ENCODE results near the gene AKT2. TPM values are rescaled to one million over a fixed set of nuclear protein-coding genes. Genes with fewer than 3 reads are reported as not detected.

Gene AKT2
- total RNA-seq, 1 donor from 2014 or later: 127 TPM

GRCh38 chr19:40246292-40247073 lies 38.7 kb downstream of the AKT2 start:
- Histone ChIP-seq H3K36me3 (ENCODE audit: insufficient read depth, low read length) (no peaks in the 10 kb centered on the region), H3K4me3 (ENCODE audit: insufficient read depth, low read depth, low read length) (no peak overlapping the region), H3K27me3 (ENCODE audit: insufficient read depth, low read length) (no peaks in the 10 kb centered on the region), H3K79me2 (ENCODE audit: insufficient read depth, low read length) (peaks cover 11% of the 10 kb centered on the region), H3K4me1 (ENCODE audit: insufficient read depth, low read length) (peaks cover 9% of the 10 kb centered on the region), H3K9ac (ENCODE audit: low read length) (no peak overlapping the region), H3K27ac (ENCODE audit: low read depth, low read length) (no peak overlapping the region), H3K9me3 (ENCODE audit: insufficient read depth, low read depth, low read length) (no peaks in the 10 kb centered on the region), H2AFZ (ENCODE audit: low read depth, low read length) (no peak overlapping the region), H3K4me2 (ENCODE audit: low read length) (no peak overlapping the region), H4K20me1 (ENCODE audit: insufficient read depth, low read length) (peaks cover 67% of the 10 kb centered on the region)
- TF ChIP-seq EZH2 (IDR thresholded peaks at IDR 0.05; ENCODE audit: insufficient read depth, low read length): no peak
- TF ChIP-seq, protein P1, sequence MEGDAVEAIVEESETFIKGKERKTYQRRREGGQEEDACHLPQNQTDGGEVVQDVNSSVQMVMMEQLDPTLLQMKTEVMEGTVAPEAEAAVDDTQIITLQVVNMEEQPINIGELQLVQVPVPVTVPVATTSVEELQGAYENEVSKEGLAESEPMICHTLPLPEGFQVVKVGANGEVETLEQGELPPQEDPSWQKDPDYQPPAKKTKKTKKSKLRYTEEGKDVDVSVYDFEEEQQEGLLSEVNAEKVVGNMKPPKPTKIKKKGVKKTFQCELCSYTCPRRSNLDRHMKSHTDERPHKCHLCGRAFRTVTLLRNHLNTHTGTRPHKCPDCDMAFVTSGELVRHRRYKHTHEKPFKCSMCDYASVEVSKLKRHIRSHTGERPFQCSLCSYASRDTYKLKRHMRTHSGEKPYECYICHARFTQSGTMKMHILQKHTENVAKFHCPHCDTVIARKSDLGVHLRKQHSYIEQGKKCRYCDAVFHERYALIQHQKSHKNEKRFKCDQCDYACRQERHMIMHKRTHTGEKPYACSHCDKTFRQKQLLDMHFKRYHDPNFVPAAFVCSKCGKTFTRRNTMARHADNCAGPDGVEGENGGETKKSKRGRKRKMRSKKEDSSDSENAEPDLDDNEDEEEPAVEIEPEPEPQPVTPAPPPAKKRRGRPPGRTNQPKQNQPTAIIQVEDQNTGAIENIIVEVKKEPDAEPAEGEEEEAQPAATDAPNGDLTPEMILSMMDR (IDR thresholded peaks at IDR 0.05; ENCODE audit: insufficient read depth, low read depth, low read length): no peak
- Mint-ChIP-seq H3K4me1 (ENCODE audit: low read depth, unreplicated experiment) (no peaks in the 10 kb centered on the region), H3K4me3 (ENCODE audit: unreplicated experiment) (no peak overlapping the region), H3K27me3 (ENCODE audit: low read depth, unreplicated experiment) (no peaks in the 10 kb centered on the region), H3K27ac (ENCODE audit: unreplicated experiment) (no peak overlapping the region), H3K9me3 (ENCODE audit: unreplicated experiment) (no peaks in the 10 kb centered on the region), H3K36me3 (ENCODE audit: low read depth, unreplicated experiment) (peaks cover 8% of the 10 kb centered on the region)
- DNase-seq (ENCODE audit: low read depth) (no peak), FAIRE-seq (no peak)

DNA sequence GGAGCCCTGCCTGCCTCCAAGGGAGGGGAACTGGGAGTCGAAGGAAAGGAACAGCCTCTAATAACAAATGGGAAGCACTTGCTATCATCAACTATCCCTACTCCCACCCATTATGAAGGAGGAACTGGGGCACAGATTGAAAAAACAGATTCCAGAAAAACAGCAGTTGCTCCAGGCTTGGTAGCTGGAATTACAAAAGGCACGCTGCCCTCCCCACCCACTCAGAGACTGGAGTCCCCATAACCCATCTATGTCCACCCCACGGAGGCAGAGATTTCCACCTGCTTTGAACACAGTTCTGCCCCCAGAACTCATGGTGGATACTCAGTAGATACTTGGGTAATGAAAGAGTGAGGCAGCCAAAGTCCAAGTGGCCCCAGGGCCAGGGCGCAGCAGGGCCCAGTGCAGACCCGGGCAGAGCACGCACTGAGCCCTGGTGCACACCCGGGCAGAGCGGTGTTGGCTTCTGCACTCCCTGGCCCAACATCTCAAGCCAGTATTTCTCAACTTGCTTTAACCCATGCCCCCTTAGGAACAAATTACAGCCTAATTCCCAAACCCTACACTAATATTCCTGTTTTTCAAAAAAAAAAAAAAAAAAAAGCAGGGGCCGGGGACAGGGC lies 39.5 kb downstream of the AKT2 start:
- DNase-seq (ENCODE audit: low read depth) (no peak), FAIRE-seq (no peak)
- no peak overlapping the region for H3K27ac ChIP-seq (ENCODE audit: low read depth, low read length)
- Mint-ChIP-seq H3K9me3 (ENCODE audit: unreplicated experiment) (no peaks in the 10 kb centered on the region), H3K36me3 (ENCODE audit: low read depth, unreplicated experiment) (peaks cover 8% of the 10 kb centered on the region), H3K27ac (ENCODE audit: unreplicated experiment) (no peak overlapping the region), H3K4me1 (ENCODE audit: low read depth, unreplicated experiment) (no peaks in the 10 kb centered on the region), H3K27me3 (ENCODE audit: low read depth, unreplicated experiment) (no peaks in the 10 kb centered on the region), H3K4me3 (ENCODE audit: unreplicated experiment) (no peak overlapping the region)
- no peaks in the 10 kb centered on the region for H3K9me3 ChIP-seq (ENCODE audit: insufficient read depth, low read depth, low read length)
- no peaks in the 10 kb centered on the region for H3K36me3 ChIP-seq (ENCODE audit: insufficient read depth, low read length)
- no peak overlapping the region for H3K4me2 ChIP-seq (ENCODE audit: low read length)
- H4K20me1 ChIP-seq (ENCODE audit: insufficient read depth, low read length): peaks cover 64% of the 10 kb centered on the region
- TF ChIP-seq, protein P1 (IDR thresholded peaks at IDR 0.05; ENCODE audit: insufficient read depth, low read depth, low read length): no peak
- no peak for TF ChIP-seq EZH2 (IDR thresholded peaks at IDR 0.05; ENCODE audit: insufficient read depth, low read length)
- peaks cover 11% of the 10 kb centered on the region for H3K79me2 ChIP-seq (ENCODE audit: insufficient read depth, low read length)
- H3K4me3 ChIP-seq (ENCODE audit: insufficient read depth, low read depth, low read length): no peak overlapping the region
- H3K9ac ChIP-seq (ENCODE audit: low read length): no peak overlapping the region
- no peak overlapping the region for H2AFZ ChIP-seq (ENCODE audit: low read depth, low read length)
- H3K27me3 ChIP-seq (ENCODE audit: insufficient read depth, low read length): no peaks in the 10 kb centered on the region
- H3K4me1 ChIP-seq (ENCODE audit: insufficient read depth, low read length): peaks cover 9% of the 10 kb centered on the region
